Skeletal muscle cell (primary cell): ENCODE data around the gene RPS14.
"Not testable (repeated sequence)": the region's sequence is repeated elsewhere in the genome, so short reads cannot be mapped to it uniquely, and the experiment has no call there.

Experiments used
- DNase-seq: peaks from one replicate; pipeline ENCODE4 v3.0.0-alpha.2; 2010; ENCODE audit warnings: low read depth
- H3K4me3 ChIP-seq: 2 replicates; pipeline ENCODE4 v1.5.1; 2011; ENCODE audit warnings: low read depth, mild to moderate bottlenecking, control low read depth, low read length, moderate library complexity

RPS14 gene

GRCh38 chr5:150426165-150426564, 23.4 kb downstream of the RPS14 start:
- H3K4me3 ChIP-seq, DNase-seq: not testable (repeated sequence)

- no peak overlapping the region for H3K4me3 ChIP-seq
- no peak for DNase-seq
Measured at GRCh38 chr5:150422758-150423157, 26.8 kb downstream of the RPS14 start.

GRCh38 chr5:150422075-150422474, 27.5 kb downstream of the RPS14 start:
- H3K4me3 ChIP-seq = no peak overlapping the region
- no peak for DNase-seq

- H3K4me3 ChIP-seq = no peak overlapping the region
- DNase-seq = no peak
Measured at GRCh38 chr5:150419630-150420270, 29.8 kb downstream of the RPS14 start.

GRCh38 chr5:150413902-150414790, 35.4 kb downstream of the RPS14 start:
- not testable (repeated sequence) for H3K4me3 ChIP-seq, DNase-seq

GRCh38 chr5:150413176-150413901, 36.2 kb downstream of the RPS14 start:
- no peak for DNase-seq
- H3K4me3 ChIP-seq = no peak overlapping the region

GRCh38 chr5:150412319-150413175, 37.0 kb downstream of the RPS14 start, which contains the start of gene CD74:
TSS of gene CD74 (minus strand) at chr5:150412910. CDS start at chr5:150412749, 161 bp downstream.
- no peak for DNase-seq

GRCh38 chr5:150411245-150411979, 38.1 kb downstream of the RPS14 start:
- H3K4me3 ChIP-seq = no peak overlapping the region
- no peak for DNase-seq

More at GRCh38 chr5:150412319-150413175, 37.0 kb downstream of the RPS14 start, which contains the start of gene CD74:
- H3K4me3 ChIP-seq = peak within 1 kb of the TSS; percentile 11

- no peak overlapping the region for H3K4me3 ChIP-seq
- no peak for DNase-seq
Measured at GRCh38 chr5:150410524-150411244, 38.9 kb downstream of the RPS14 start.

GRCh38 chr5:150409638-150410523, 39.7 kb downstream of the RPS14 start:
- no peak overlapping the region for H3K4me3 ChIP-seq
- peak; percentile 41 for DNase-seq

GRCh38 chr5:150408231-150408943, 41.2 kb downstream of the RPS14 start:
- DNase-seq = no peak
- no peak overlapping the region for H3K4me3 ChIP-seq

- no peak overlapping the region for H3K4me3 ChIP-seq
Measured at GRCh38 chr5:150407096-150407720, 42.3 kb downstream of the RPS14 start.

GRCh38 chr5:150406723-150407095, 42.8 kb downstream of the RPS14 start:
- no peak for DNase-seq
- no peak overlapping the region for H3K4me3 ChIP-seq

More at GRCh38 chr5:150407096-150407720, 42.3 kb downstream of the RPS14 start:
- DNase-seq = no peak

- DNase-seq = no peak
Measured at GRCh38 chr5:150406103-150406722, 43.3 kb downstream of the RPS14 start.

More at GRCh38 chr5:150406103-150406722, 43.3 kb downstream of the RPS14 start:
- no peak overlapping the region for H3K4me3 ChIP-seq
